ENCODE measurements around the gene C5orf58.

Gene C5orf58, protein sequence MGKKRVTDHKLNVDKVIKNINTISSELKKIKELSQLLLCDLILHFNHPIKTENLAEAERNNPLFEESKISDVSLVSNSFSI

DNA sequence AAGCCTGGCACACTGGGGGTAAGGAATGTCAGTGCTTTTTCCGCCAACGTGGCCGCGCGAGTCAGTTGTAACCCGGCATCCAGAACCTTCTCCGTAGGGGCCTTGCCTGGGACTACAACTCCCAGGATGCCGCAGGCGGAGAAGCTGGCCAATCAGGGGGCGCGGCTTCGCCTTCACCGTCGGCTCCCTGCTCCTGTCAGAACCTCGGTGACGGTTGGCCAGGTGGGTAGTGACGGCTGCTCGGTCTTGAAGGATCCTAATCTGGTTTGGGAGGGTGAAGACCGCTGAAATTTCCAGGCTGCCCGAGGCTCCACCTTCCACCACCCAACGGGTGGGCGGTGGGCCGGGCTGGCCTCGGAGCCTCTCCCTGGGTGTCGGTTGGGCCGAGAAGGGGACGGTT is at the start of gene C5orf58:
C5orf58 (plus strand) TSS at position 200 of the 400 bp plus-strand sequence. CDS start 1,992 bp downstream, outside the sequence.
- no peak within 1 kb of the TSS for H3K4me3 ChIP-seq (ENCODE audit: low read length)
- TF ChIP-seq ZNF274 (IDR thresholded peaks at IDR 0.05; ENCODE audit: low read depth, low read length), result no peak

DNA sequence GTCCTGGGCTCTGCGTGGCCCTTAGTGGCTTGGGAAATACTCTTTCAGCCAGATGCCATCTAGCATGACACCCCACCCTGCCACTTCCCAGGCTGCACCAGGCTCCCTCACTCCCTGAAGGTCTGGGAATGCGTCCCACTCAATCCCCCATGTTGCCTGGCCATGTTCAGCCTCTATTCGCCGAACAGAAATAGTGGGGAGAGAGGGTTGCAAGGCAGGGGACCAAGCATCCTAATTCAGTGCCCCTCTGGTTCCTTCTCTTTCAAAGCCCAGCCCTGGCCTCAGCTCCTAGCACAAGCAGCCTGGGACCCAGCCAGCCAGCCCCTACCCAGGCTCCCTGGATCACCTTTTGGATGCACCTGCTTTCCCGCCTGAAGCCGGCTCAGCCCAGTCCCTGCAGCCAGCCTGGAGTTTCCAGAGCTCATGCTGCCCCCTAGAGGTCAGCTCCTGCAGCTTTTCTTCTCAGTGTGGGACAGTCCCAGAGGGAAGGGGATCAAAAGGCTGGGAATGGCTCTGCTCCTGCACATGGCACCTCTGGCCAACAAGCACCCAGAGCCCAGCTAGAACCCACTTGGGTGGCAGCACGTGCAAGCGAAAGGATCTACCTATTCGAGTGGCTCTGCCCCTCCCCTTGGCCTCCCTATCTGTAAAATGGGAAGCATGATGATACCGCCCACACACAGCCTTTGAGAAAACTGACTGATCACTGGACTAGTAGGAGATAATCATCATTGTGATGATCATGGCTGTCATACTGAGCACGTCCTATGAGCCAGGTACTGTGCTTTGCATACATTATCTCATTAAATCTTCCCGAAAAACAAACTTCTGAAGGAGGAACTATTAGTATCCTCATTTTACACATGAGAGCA is 48.7 kb upstream of the C5orf58 start:
- TF ChIP-seq ZNF274 (IDR thresholded peaks at IDR 0.05; ENCODE audit: low read depth, low read length), result no peak
- no peak overlapping the region for H3K4me3 ChIP-seq (ENCODE audit: low read length)

DNA sequence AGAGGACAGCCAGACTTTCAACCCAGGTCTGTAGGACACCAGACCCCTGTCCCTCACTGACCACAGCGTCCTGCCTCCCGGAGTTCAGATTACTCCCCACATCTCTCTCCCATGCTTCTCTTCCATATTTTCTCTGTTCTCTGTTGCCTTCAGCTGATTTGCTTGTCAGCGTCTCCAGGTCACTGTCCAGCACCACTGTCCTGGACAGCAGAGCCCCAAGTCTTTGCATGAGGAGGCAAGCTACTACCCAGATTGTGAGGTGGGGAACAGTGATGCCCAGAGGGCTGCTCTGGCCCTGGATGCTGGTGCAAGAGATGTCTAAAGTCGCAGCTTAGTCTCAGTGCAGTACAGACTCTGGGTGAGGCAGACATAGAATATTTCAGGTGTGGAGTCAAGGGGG is 48.0 kb upstream of the C5orf58 start:
- no peak for TF ChIP-seq ZNF274 (IDR thresholded peaks at IDR 0.05; ENCODE audit: low read depth, low read length)
- no peak overlapping the region for H3K4me3 ChIP-seq (ENCODE audit: low read length)

DNA sequence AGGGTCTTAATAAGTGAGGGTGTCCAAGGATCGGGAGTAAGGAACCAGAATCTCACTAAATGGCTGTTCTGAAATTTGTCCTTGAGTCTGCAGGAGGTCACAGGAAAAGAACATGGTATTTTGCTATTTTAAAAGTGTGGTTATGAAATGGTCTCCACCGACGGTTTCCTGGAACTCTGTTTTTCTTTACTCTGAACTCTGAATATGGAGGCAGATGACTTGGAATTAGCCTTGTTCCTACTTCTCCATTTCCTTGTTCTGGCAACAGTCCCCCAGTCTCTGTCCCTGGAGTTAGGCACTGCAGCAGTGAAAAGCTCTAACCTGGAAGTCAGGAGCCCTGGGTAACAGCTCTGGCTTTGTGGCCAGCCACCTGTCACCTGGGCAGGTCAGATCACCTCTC is 46.6 kb upstream of the C5orf58 start:
- TF ChIP-seq ZNF274 (IDR thresholded peaks at IDR 0.05; ENCODE audit: low read depth, low read length), result no peak
- no peak overlapping the region for H3K4me3 ChIP-seq (ENCODE audit: low read length)

DNA sequence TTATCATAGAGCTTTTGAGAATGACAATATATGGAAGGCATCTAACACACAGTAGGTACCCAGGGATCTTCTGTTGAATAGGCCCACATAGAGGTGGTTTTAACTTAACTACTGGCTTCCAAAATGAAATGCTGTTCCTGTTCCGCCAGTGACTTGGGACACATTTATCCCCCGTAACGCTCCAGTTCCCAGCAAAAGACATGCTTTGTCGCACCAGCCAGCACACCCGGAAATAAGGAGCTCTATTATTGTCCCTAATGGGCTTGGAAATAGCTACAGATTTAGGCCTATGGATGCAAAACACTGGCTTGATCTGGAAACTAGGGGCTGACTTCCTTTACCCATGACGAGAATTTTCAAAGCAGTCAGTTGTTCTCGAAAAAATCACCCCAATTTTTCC is 45.9 kb upstream of the C5orf58 start:
- no peak for TF ChIP-seq ZNF274 (IDR thresholded peaks at IDR 0.05; ENCODE audit: low read depth, low read length)
- H3K4me3 ChIP-seq (ENCODE audit: low read length), result no peak overlapping the region

DNA sequence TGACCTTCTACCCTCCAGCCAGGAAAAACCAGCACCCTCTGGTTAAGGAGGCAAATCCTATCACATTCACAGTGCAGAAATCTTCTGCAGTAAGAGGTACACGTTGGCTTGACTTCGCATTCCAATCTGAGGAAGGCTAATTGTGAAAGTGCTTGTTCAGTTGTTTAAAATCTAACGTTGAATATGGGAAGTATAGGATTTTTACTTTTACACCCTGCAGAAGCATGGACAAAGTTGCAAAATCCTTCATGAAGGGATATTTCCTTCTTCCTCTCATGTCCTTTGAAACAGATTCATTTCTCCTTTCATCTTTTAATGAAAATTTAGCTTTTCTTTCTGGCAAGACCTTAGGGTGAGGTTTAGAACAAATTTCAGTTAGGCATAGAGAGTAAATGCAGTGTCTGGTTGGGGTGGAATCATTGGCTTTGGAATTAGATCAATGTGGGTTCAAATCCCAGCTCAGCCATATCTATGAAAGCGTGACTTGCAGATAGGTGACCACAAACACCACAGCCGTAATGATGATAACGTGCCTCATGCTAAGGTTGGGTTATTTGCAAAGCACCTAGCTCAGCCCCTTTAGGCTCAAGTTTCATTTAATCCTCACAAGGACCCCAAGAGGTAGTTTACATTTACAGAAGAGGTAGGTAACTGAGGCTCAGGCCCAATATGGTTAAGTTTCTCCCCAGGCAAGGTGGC is 42.2 kb upstream of the C5orf58 start:
- no peak for TF ChIP-seq ZNF274 (IDR thresholded peaks at IDR 0.05; ENCODE audit: low read depth, low read length)
- H3K4me3 ChIP-seq (ENCODE audit: low read length), result no peak overlapping the region

DNA sequence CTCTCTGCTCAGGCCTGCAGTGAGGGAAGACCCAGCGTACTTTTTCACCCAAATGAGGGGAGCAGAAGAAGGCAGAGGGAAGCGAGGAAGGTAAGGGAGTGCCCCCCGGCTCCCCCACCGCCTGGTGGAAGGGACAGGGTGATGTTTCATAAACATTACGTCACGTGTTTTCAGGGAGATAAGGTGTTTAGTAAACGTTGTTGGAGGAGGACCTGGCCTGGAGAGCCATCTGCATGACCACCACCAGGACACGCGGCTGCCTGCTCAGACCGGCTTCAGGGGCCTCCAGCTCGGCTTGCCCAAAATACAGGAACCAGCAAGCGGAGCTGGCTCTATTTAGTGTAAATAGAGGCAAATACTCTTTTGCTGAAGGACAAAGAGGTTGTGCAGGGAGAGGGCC is 40.0 kb upstream of the C5orf58 start:
- no peak for TF ChIP-seq ZNF274 (IDR thresholded peaks at IDR 0.05; ENCODE audit: low read depth, low read length)
- H3K4me3 ChIP-seq (ENCODE audit: low read length), result no peak overlapping the region

DNA sequence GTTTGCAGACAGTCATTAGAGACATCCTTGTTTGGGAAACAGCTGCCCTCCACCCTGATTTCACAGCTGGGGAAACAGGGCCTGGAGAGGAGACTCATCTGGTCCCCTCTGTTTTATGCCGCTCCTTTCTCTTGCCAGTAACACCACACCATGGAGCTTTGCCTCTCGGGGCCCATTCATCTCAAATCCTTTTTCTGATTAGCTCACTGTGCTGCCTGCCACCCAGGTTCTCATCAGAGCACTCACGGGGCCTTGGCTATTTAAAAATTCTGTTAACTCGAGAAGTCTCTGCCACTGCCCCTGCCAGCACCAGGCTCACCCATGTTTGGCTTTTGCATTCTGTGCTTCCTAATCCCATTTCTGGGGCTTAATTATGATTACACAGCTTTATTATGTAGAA is 36.8 kb upstream of the C5orf58 start:
- no peak for TF ChIP-seq ZNF274 (IDR thresholded peaks at IDR 0.05; ENCODE audit: low read depth, low read length)
- H3K4me3 ChIP-seq (ENCODE audit: low read length), result no peak overlapping the region

DNA sequence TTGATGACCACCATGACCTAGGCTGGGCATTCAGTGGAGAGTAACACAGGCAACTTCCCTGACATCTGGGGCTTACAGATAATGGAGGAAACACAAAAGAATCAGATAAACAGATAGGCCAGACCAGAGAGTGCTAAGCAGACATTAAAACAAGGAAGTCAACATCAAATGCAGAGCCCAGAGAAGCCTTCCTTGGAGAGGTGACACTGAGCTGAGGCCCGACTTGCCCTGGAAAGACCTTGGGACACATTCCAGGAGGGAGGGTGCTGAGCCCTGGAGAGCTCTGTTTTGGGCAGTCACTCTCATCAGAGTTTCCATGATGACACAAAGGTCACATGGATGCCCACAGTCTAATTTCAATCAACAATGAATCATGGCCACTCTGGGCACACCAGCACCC is 31.9 kb upstream of the C5orf58 start:
- H3K4me3 ChIP-seq (ENCODE audit: low read length), result no peak overlapping the region
- no peak for TF ChIP-seq ZNF274 (IDR thresholded peaks at IDR 0.05; ENCODE audit: low read depth, low read length)

DNA sequence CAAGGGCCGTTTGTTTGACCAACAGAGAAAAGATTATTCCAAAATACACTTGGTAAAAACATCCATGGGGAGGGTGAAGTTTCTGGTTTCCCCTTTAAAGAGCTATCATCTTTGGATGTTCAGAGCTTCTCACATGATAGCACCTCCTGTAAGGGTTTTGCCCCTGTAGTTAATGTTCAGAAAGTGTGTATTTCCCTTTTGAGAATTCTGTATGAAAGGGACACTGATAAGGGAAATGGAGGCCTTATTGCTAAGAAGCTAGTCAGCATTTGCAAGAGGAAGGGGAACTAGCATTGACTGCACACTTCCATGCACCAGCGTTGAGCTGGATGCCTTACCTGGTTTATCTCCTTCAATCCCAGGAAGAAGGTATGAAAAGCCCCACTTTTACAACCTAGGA is 31.5 kb upstream of the C5orf58 start:
- TF ChIP-seq ZNF274 (IDR thresholded peaks at IDR 0.05; ENCODE audit: low read depth, low read length), result no peak
- H3K4me3 ChIP-seq (ENCODE audit: low read length), result no peak overlapping the region

DNA sequence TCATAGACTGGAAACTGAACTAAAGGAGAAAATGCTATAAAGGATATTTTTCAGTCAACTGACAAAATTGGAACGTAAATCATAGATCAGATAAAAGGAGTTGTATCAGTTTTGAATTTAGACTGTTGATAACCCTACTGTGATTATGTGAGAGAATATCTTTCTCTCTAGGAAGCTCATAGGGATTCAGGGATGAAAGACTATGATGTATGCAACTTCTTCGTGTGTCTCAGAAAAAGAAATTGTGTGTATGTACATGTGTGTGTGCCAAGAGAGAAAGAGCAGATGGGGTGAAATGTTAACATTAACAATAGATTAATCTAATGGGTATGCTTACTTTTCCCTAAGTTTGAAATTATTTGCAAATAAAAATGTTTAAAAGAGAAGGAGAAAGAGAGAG is 30.7 kb upstream of the C5orf58 start:
- H3K4me3 ChIP-seq (ENCODE audit: low read length), result no peak overlapping the region
- TF ChIP-seq ZNF274 (IDR thresholded peaks at IDR 0.05; ENCODE audit: low read depth, low read length), result no peak

DNA sequence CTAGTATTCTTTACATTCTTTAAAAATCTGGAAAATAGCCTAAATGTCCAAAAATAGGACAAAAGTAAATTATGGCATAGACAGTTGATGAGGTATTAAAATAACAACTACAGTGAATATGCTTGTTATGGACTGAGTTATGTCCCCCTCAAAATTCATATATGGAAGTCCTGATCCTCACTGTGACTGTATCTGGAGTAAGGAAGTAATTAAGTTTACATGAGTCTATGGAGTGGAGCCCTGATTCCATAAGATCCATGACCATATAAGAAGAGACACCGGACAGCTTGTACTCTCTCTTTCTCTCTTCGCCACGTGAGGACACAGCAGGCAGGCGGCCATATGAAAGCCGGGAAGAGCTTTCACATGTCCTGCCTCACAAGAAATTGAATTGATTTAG is 28.6 kb upstream of the C5orf58 start:
- no peak for TF ChIP-seq ZNF274 (IDR thresholded peaks at IDR 0.05; ENCODE audit: low read depth, low read length)
- no peak overlapping the region for H3K4me3 ChIP-seq (ENCODE audit: low read length)

DNA sequence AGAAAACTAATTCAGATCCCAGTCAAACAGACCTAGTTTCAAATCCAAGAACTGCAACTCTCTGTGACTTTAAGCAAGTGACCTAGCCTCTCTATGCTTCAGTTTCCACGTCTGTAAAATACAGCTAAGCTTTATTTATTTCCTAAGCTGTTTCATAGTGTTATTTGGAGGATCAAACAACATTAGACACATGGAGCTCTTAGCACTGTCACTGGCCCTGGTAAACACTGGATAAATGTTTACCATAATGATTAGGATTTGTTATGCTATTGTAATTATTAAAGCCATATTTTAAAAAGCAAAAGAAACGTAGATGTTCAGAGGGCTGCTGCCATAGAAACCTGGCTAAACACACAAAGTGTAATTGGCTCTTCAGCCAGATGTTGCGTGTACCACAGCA is 26.6 kb upstream of the C5orf58 start:
- no peak overlapping the region for H3K4me3 ChIP-seq (ENCODE audit: low read length)
- no peak for TF ChIP-seq ZNF274 (IDR thresholded peaks at IDR 0.05; ENCODE audit: low read depth, low read length)

DNA sequence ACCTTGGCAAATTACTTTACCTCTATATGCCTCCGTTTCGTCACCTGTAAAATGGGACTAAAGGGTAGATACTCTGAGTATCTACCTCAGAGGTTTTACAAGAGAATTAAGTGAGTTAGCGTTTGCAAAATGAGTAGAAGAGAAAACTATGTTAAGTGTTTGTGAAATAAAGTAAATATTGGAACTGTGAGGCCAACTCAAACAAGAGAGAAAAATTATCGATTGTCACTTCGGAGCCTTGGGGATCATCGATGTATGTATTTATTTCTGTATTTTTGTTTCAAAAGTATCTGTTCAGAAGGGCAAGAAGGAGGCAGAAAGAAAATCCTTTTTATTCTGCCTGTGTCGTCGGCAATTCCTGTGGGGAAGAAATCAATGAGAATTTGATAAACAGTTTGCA is 25.8 kb upstream of the C5orf58 start:
- TF ChIP-seq ZNF274 (IDR thresholded peaks at IDR 0.05; ENCODE audit: low read depth, low read length), result no peak
- no peak overlapping the region for H3K4me3 ChIP-seq (ENCODE audit: low read length)

Data from GM08714 (cell line).